Measurements from ENCODE around the gene PI4KA.
"Not testable (repeated sequence)": the region's sequence is repeated elsewhere in the genome, so short reads cannot be mapped to it uniquely, and the experiment has no call there.

PI4KA gene

DNA sequence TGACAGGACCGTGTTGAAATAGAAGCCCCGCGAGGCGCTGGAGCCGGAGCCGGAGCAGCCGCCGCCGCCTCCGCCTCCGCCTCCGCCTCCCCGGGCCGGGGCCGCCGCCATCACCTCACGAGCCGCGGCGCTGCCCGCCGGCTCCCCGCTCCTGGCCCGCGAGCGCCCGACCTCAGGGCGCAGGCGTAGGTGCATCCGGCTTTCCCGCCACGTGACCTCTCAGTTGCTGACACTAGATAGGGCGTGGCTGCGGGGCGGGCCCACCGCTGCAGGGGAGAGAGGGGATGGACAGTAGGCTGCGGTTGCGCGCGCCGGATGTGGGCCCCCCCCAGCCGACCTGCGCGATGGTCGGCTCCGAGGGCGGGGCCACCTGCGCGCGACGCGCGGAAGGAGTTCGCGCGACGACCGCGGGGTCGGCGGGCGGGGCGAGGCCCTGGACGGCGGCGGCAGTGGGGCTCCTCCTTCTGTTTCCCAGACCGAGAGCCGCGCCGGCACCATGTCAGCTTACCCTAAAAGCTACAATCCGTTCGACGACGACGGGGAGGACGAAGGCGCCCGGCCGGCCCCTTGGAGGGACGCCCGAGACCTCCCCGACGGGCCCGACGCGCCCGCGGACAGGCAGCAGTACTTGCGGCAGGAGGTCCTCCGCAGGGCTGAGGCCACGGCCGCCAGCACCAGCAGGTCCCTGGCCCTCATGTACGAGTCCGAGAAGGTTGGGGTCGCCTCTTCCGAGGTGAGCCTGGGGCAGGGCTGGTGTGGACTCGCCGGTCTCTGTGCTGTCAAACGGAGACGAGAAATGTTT lies at the start of gene PI4KA, which contains the start of gene SNAP29:
Gene PI4KA (minus strand): TSS at position 197 of the 802 bp plus-strand sequence. CDS start 86 bp downstream, at position 111.
Gene SNAP29 (plus strand): TSS at position 393 of the 802 bp plus-strand sequence. CDS start 104 bp downstream, at position 497.
- peak within 1 kb of the TSS; percentile 89 for H3K4me3 ChIP-seq (ENCODE audit: low read length)
- peak; percentile 99 for DNase-seq (ENCODE audit: low read depth)
- TF ChIP-seq CTCF (conservative IDR thresholded peaks at IDR 0.05; ENCODE audit: low read length) = no peak

DNA sequence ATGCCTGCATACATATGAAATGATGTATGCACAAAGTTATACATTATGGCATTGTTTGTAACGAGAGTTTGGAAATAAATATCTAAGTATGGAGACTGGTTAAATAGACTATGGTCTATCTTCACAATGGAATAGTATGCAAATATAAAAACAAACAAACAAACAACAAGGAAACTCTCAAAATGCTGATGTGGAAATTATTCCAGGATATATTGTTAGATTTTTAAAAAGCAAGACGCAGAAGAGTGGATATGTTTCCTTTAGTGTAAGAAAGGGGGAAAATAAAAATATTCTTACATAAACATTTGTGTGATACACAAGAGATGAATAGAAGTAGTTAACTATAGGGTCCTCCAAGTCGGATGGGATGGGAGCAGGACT lies 47.8 kb upstream of the PI4KA start:
- no peak overlapping the region for H3K4me3 ChIP-seq (ENCODE audit: low read length)
- TF ChIP-seq CTCF (conservative IDR thresholded peaks at IDR 0.05; ENCODE audit: low read length) = no peak
- no peak for DNase-seq (ENCODE audit: low read depth)

DNA sequence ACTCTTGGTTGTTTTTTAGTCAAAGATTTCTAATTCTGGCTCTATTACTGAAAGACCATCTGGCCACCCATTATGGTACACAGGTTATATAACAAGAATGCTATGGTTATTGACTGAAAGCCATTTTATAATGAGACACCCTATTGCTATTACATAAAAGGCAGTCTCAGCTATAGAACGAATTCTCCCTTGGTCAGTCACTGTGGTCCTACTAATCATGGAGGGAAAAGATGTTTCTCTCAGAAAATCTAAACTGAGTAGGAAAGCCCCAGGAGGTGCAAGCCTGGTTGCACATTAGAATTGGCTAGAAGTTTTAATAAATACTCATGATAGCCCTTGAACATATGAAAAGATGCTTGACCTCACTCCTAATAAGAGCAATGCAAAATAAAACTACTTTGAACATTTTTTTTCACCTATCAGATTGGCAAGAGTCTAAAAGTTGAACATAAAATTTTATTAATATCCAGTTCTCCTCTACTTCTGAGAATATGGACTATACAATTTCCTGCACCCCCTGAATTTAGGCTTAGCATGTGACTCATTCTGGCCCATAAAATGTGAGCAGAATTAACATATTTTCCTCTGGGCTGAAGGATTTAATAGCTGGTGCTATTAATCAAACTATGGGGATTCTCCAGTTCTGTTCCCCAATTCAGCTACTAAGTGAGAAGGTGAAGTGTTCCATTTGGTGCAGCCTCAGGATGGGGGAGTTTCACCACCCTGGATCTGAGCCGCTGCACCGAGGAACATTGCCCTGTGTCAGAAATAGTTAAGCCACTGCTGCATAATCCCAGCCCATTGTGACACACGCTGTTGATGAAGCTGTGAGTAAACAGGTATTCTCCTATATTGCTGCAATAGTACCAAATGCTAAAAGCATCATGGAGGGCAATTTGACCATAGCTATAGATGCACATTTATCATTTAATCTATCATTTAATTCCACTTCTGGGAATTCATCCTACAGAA lies 47.1 kb upstream of the PI4KA start:
- no peak overlapping the region for H3K4me3 ChIP-seq (ENCODE audit: low read length)
- TF ChIP-seq CTCF (conservative IDR thresholded peaks at IDR 0.05; ENCODE audit: low read length) = no peak
- no peak for DNase-seq (ENCODE audit: low read depth)

DNA sequence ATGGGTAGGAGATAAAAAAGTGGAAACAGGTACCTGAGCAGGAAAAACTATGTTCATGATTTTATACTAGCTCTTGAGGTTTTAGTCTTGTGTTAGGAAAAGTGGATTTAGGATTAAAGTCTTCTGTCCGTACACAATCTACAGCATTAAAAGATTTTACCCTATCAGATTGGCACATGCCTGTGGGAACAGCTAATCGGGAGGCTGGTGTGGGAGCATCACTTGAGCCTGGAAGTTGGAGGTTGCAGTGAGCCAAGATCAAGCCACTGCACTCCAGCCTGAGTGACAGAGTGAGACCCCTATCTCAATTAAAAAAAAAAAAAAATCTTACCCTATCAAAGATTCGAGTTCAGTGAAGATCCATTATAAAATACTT lies 46.4 kb upstream of the PI4KA start:
- no peak for TF ChIP-seq CTCF (conservative IDR thresholded peaks at IDR 0.05; ENCODE audit: low read length)
- DNase-seq (ENCODE audit: low read depth) = no peak
- no peak overlapping the region for H3K4me3 ChIP-seq (ENCODE audit: low read length)

DNA sequence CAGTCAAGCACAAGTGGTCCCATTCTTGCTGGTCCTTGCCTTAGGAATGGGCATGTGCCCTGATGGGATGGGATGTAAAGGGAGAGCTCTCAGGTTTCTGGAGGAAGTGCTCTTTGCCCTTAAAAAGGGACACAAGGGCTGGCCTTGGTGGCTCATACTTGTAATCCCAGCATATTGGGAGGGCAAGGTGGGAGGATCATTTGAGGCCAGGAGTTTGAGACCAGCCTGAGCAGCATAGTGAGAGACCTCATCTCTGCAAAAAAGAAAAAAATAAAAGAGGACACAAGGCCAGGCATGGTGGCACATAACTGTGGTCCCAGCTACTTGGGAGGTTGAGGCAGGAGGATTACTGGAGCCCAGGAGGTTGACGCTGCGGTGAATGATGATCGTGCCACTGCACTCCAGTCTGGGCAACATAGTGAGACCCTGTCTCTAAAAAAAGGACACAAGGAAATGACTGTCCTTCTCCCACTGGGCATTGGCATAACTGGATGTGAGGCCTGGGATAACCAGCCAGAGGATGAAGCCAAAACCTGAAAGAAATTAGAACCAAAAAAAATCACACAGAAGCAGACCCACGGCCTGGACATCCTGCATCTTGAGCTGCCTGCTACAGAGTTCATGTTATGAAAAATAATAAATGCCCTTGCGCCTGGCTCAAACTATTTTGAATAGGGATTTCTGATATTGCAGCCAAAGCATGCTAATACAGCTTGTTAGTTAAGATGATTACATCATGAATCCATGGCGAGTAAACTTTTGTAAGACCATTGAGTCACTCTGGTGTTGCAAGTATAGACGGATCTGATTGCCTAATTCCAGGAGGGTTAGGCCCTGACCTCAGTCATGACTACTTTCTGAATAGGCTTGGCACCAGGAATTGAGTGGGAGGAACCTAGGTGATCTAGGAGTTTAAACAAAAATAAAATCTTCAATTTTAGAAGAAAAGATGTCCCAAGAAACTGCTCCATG lies 45.7 kb upstream of the PI4KA start:
- no peak overlapping the region for H3K4me3 ChIP-seq (ENCODE audit: low read length)
- DNase-seq (ENCODE audit: low read depth) = peak; percentile 97
- no peak for TF ChIP-seq CTCF (conservative IDR thresholded peaks at IDR 0.05; ENCODE audit: low read length)

DNA sequence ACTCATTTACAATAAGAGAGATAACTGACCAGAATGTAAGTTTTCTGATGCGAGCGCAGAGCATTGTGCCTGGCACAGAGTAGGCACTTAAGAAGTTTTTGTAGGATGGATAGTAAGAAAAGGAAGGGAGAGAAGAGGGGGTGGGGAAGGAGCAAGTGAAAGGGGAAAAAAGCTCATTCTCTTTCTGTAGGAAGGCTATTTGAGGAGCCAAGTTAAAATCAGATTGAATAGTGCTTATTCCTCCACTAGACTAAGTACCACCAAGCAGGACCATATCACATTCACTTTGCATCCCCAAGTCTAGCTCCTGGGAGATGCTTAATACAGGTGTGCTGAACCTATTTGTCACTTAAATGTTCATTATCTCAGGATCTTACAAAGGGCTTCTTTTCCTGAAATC lies 44.5 kb upstream of the PI4KA start:
- no peak for TF ChIP-seq CTCF (conservative IDR thresholded peaks at IDR 0.05; ENCODE audit: low read length)
- no peak for DNase-seq (ENCODE audit: low read depth)
- no peak overlapping the region for H3K4me3 ChIP-seq (ENCODE audit: low read length)

- H3K4me3 ChIP-seq (ENCODE audit: low read length); DNase-seq (ENCODE audit: low read depth): not testable (repeated sequence)
Observed at GRCh38 chr22:20901093-20902033, 42.8 kb upstream of the PI4KA start.

Measured in AG10803 (cell line).